ENCODE data around the gene MSI2. TPM values are rescaled to one million over a fixed set of nuclear protein-coding genes. Genes with fewer than 3 reads are reported as not detected.

Gene MSI2
- total and polyA plus RNA-seq, 2 donors: 25.3 to 52.5 TPM

- H3K4me1 ChIP-seq (ENCODE audit: control insufficient read depth in 2 of 2, insufficient read depth in 2 of 2, low read length in 2 of 2): peaks cover 15 to 42% of the 10 kb centered on the region in 2 donors
- H3K4me3 ChIP-seq (ENCODE audit: low read length in 2 of 2): no peak overlapping the region
- peaks cover 46 to 61% of the 10 kb centered on the region in 2 donors for H3K36me3 ChIP-seq (ENCODE audit: control insufficient read depth in 2 of 2, insufficient read depth in 2 of 2, low read length in 1 of 2)
- WGBS: 97% methylated on average over 8 of the region's 8 CpGs
- DNase-seq (ENCODE audit: low read depth in 6 of 9, low spot score in 9 of 9): no peak
- H3K27me3 ChIP-seq (ENCODE audit: control insufficient read depth in 2 of 2, insufficient read depth in 1 of 2, low read length in 1 of 2): no peaks in the 10 kb centered on the region
- H3K27ac ChIP-seq (ENCODE audit: low read depth in 1 of 2, low read length in 1 of 2): peak overlapping the region in 1 of 2 donors; percentile 21
- H3K9me3 ChIP-seq (ENCODE audit: control insufficient read depth in 2 of 2, insufficient read depth in 1 of 2, low read length in 1 of 2): no peaks in the 10 kb centered on the region
Observed at GRCh38 chr17:57670769-57671569, 414.6 kb downstream of the MSI2 start.

GRCh38 chr17:57671667-57672632 is 415.6 kb downstream of the MSI2 start:
- peaks cover 53 to 64% of the 10 kb centered on the region in 2 donors for H3K36me3 ChIP-seq (ENCODE audit: control insufficient read depth in 2 of 2, insufficient read depth in 2 of 2, low read length in 1 of 2)
- H3K27ac ChIP-seq (ENCODE audit: low read depth in 1 of 2, low read length in 1 of 2): no peak overlapping the region
- peaks cover 6 to 32% of the 10 kb centered on the region in 2 donors for H3K4me1 ChIP-seq (ENCODE audit: control insufficient read depth in 2 of 2, insufficient read depth in 2 of 2, low read length in 2 of 2)
- H3K27me3 ChIP-seq (ENCODE audit: control insufficient read depth in 2 of 2, insufficient read depth in 1 of 2, low read length in 1 of 2): no peaks in the 10 kb centered on the region
- peak; percentile 43 to 83 (median 58) for DNase-seq (ENCODE audit: low read depth in 6 of 9, low spot score in 9 of 9)
- 78% methylated on average over 21 of the region's 21 CpGs for WGBS
- H3K9me3 ChIP-seq (ENCODE audit: control insufficient read depth in 2 of 2, insufficient read depth in 1 of 2, low read length in 1 of 2): no peaks in the 10 kb centered on the region
- no peak overlapping the region for H3K4me3 ChIP-seq (ENCODE audit: low read length in 2 of 2)

GRCh38 chr17:57672971-57673370 is 416.6 kb downstream of the MSI2 start:
- Histone ChIP-seq H3K4me3 (ENCODE audit: low read length in 2 of 2) (no peak overlapping the region), H3K27me3 (ENCODE audit: control insufficient read depth in 2 of 2, insufficient read depth in 1 of 2, low read length in 1 of 2) (no peaks in the 10 kb centered on the region), H3K4me1 (ENCODE audit: control insufficient read depth in 2 of 2, insufficient read depth in 2 of 2, low read length in 2 of 2) (peaks cover 2 to 23% of the 10 kb centered on the region in 2 donors), H3K36me3 (ENCODE audit: control insufficient read depth in 2 of 2, insufficient read depth in 2 of 2, low read length in 1 of 2) (peaks cover 50 to 65% of the 10 kb centered on the region in 2 donors), H3K27ac (ENCODE audit: low read depth in 1 of 2, low read length in 1 of 2) (no peak overlapping the region), H3K9me3 (ENCODE audit: control insufficient read depth in 2 of 2, insufficient read depth in 1 of 2, low read length in 1 of 2) (no peaks in the 10 kb centered on the region)
- no peak for DNase-seq (ENCODE audit: low read depth in 6 of 9, low spot score in 9 of 9)
- 98% methylated on average over 4 of the region's 4 CpGs for WGBS

GRCh38 chr17:57674894-57675293 is 418.6 kb downstream of the MSI2 start:
- 99% methylated on average over 22 of the region's 22 CpGs for WGBS
- Histone ChIP-seq H3K9me3 (ENCODE audit: control insufficient read depth in 2 of 2, insufficient read depth in 1 of 2, low read length in 1 of 2) (no peaks in the 10 kb centered on the region), H3K4me1 (ENCODE audit: control insufficient read depth in 2 of 2, insufficient read depth in 2 of 2, low read length in 2 of 2) (peaks cover 2 to 18% of the 10 kb centered on the region in 2 donors), H3K4me3 (ENCODE audit: low read length in 2 of 2) (no peak overlapping the region), H3K36me3 (ENCODE audit: control insufficient read depth in 2 of 2, insufficient read depth in 2 of 2, low read length in 1 of 2) (peaks cover 51 to 65% of the 10 kb centered on the region in 2 donors), H3K27ac (ENCODE audit: low read depth in 1 of 2, low read length in 1 of 2) (no peak overlapping the region), H3K27me3 (ENCODE audit: control insufficient read depth in 2 of 2, insufficient read depth in 1 of 2, low read length in 1 of 2) (no peaks in the 10 kb centered on the region)
- DNase-seq (ENCODE audit: low read depth in 6 of 9, low spot score in 9 of 9): no peak

GRCh38 chr17:57675427-57676387 is 419.4 kb downstream of the MSI2 start:
- Histone ChIP-seq H3K4me3 (ENCODE audit: low read length in 2 of 2) (no peak overlapping the region), H3K27me3 (ENCODE audit: control insufficient read depth in 2 of 2, insufficient read depth in 1 of 2, low read length in 1 of 2) (no peaks in the 10 kb centered on the region), H3K4me1 (ENCODE audit: control insufficient read depth in 2 of 2, insufficient read depth in 2 of 2, low read length in 2 of 2) (peaks cover 2 to 18% of the 10 kb centered on the region in 2 donors), H3K36me3 (ENCODE audit: control insufficient read depth in 2 of 2, insufficient read depth in 2 of 2, low read length in 1 of 2) (peaks cover 47 to 57% of the 10 kb centered on the region in 2 donors), H3K9me3 (ENCODE audit: control insufficient read depth in 2 of 2, insufficient read depth in 1 of 2, low read length in 1 of 2) (no peaks in the 10 kb centered on the region), H3K27ac (ENCODE audit: low read depth in 1 of 2, low read length in 1 of 2) (peak overlapping the region in 1 of 2 donors; percentile 4)
- no peak for DNase-seq (ENCODE audit: low read depth in 6 of 9, low spot score in 9 of 9)
- 97% methylated on average over 24 of the region's 24 CpGs for WGBS

GRCh38 chr17:57676543-57676942 is 420.2 kb downstream of the MSI2 start:
- WGBS: 90% methylated on average over 7 of the region's 7 CpGs
- no peak overlapping the region for H3K4me3 ChIP-seq (ENCODE audit: low read length in 2 of 2)

GRCh38 chr17:57677301-57677700 is 421.0 kb downstream of the MSI2 start:
- no peaks in the 10 kb centered on the region for H3K9me3 ChIP-seq (ENCODE audit: control insufficient read depth in 2 of 2, insufficient read depth in 1 of 2, low read length in 1 of 2)
- H3K4me3 ChIP-seq (ENCODE audit: low read length in 2 of 2): no peak overlapping the region
- peaks cover 41 to 51% of the 10 kb centered on the region in 2 donors for H3K36me3 ChIP-seq (ENCODE audit: control insufficient read depth in 2 of 2, insufficient read depth in 2 of 2, low read length in 1 of 2)
- H3K27me3 ChIP-seq (ENCODE audit: control insufficient read depth in 2 of 2, insufficient read depth in 1 of 2, low read length in 1 of 2): no peaks in the 10 kb centered on the region
- DNase-seq (ENCODE audit: low read depth in 6 of 9, low spot score in 9 of 9): no peak
- H3K27ac ChIP-seq (ENCODE audit: low read depth in 1 of 2, low read length in 1 of 2): no peak overlapping the region
- peaks cover 0 to 4% of the 10 kb centered on the region in 2 donors for H3K4me1 ChIP-seq (ENCODE audit: control insufficient read depth in 2 of 2, insufficient read depth in 2 of 2, low read length in 2 of 2)
- 95% methylated on average over 5 of the region's 5 CpGs for WGBS

More at GRCh38 chr17:57676543-57676942, 420.2 kb downstream of the MSI2 start:
- Histone ChIP-seq H3K4me1 (ENCODE audit: control insufficient read depth in 2 of 2, insufficient read depth in 2 of 2, low read length in 2 of 2) (peaks cover 2 to 11% of the 10 kb centered on the region in 2 donors), H3K27me3 (ENCODE audit: control insufficient read depth in 2 of 2, insufficient read depth in 1 of 2, low read length in 1 of 2) (no peaks in the 10 kb centered on the region), H3K9me3 (ENCODE audit: control insufficient read depth in 2 of 2, insufficient read depth in 1 of 2, low read length in 1 of 2) (no peaks in the 10 kb centered on the region), H3K27ac (ENCODE audit: low read depth in 1 of 2, low read length in 1 of 2) (no peak overlapping the region), H3K36me3 (ENCODE audit: control insufficient read depth in 2 of 2, insufficient read depth in 2 of 2, low read length in 1 of 2) (peaks cover 41 to 53% of the 10 kb centered on the region in 2 donors)
- no peak for DNase-seq (ENCODE audit: low read depth in 6 of 9, low spot score in 9 of 9)

GRCh38 chr17:57677858-57678257 is 421.5 kb downstream of the MSI2 start:
- H3K36me3 ChIP-seq (ENCODE audit: control insufficient read depth in 2 of 2, insufficient read depth in 2 of 2, low read length in 1 of 2): peaks cover 44 to 56% of the 10 kb centered on the region in 2 donors
- H3K27me3 ChIP-seq (ENCODE audit: control insufficient read depth in 2 of 2, insufficient read depth in 1 of 2, low read length in 1 of 2): no peaks in the 10 kb centered on the region
- H3K4me3 ChIP-seq (ENCODE audit: low read length in 2 of 2): no peak overlapping the region
- no peaks in the 10 kb centered on the region for H3K9me3 ChIP-seq (ENCODE audit: control insufficient read depth in 2 of 2, insufficient read depth in 1 of 2, low read length in 1 of 2)
- WGBS: 96% methylated on average over 6 of the region's 6 CpGs
- no peak for DNase-seq (ENCODE audit: low read depth in 6 of 9, low spot score in 9 of 9)
- H3K4me1 ChIP-seq (ENCODE audit: control insufficient read depth in 2 of 2, insufficient read depth in 2 of 2, low read length in 2 of 2): no peaks in the 10 kb centered on the region
- H3K27ac ChIP-seq (ENCODE audit: low read depth in 1 of 2, low read length in 1 of 2): no peak overlapping the region
